ENCODE measurements around the gene ELL2.

- TF ChIP-seq, protein P1, sequence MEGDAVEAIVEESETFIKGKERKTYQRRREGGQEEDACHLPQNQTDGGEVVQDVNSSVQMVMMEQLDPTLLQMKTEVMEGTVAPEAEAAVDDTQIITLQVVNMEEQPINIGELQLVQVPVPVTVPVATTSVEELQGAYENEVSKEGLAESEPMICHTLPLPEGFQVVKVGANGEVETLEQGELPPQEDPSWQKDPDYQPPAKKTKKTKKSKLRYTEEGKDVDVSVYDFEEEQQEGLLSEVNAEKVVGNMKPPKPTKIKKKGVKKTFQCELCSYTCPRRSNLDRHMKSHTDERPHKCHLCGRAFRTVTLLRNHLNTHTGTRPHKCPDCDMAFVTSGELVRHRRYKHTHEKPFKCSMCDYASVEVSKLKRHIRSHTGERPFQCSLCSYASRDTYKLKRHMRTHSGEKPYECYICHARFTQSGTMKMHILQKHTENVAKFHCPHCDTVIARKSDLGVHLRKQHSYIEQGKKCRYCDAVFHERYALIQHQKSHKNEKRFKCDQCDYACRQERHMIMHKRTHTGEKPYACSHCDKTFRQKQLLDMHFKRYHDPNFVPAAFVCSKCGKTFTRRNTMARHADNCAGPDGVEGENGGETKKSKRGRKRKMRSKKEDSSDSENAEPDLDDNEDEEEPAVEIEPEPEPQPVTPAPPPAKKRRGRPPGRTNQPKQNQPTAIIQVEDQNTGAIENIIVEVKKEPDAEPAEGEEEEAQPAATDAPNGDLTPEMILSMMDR (optimal IDR thresholded peaks at IDR 0.05 in 1 of 3, IDR thresholded peaks at IDR 0.05 in 1 of 3, conservative IDR thresholded peaks at IDR 0.05 in 1 of 3; ENCODE audit: extremely low read depth in 1 of 3, insufficient read depth in 2 of 3, low read length in 3 of 3): no peak
- no peak for TF ChIP-seq EZH2 (IDR thresholded peaks at IDR 0.05; ENCODE audit: low read length)
These were observed 27.8 kb upstream of the ELL2 start for GRCh38 chr5:95989283-95990048.
